CD14-positive monocyte (primary cell): ENCODE data around the gene NR4A1. TPM values are rescaled to one million over a fixed set of nuclear protein-coding genes. Genes with fewer than 3 reads are reported as not detected.
A peak's percentile ranks its signal among the peaks of the same experiment; 100 is the strongest.

Source experiments
- DNase-seq, 3 donors: peaks; one replicate each; pipeline ENCODE4 v3.0.0-alpha.2; 2011 to 2022
- H2AFZ ChIP-seq: 2 replicates; pipeline ENCODE4 v1.6.0; 2012; ENCODE audit warnings: mild to moderate bottlenecking, low read depth, low read length, inconsistent platforms; ENCODE audit not compliant: insufficient read depth, poor library complexity, severe bottlenecking
- H3K27ac ChIP-seq, 2 donors: 1 replicate in 1 of 2; 2 replicates in 1 of 2; pipeline ENCODE4 v1.5.1; 2012 to 2013; ENCODE audit warnings: low read length in 2 of 2, control low read depth in 1 of 2, inconsistent platforms in 1 of 2, low read depth in 1 of 2, mild to moderate bottlenecking in 1 of 2
- H3K27me3 ChIP-seq, 2 donors: one replicate each; pipeline versions ENCODE4 v1.6.0 to v1.6.1; 2011 to 2013; ENCODE audit warnings: low read length in 2 of 2; ENCODE audit not compliant: control insufficient read depth in 2 of 2, insufficient read depth in 2 of 2
- H3K36me3 ChIP-seq, 2 donors: replicated peaks in 1 of 2; 1 replicate in 1 of 2; 2 replicates in 1 of 2; pipeline versions ENCODE4 v1.5.1 to v1.6.1; 2012 to 2013; ENCODE audit warnings: low read length in 2 of 2, control low read depth in 1 of 2, inconsistent platforms in 1 of 2, mild to moderate bottlenecking in 1 of 2; ENCODE audit not compliant: insufficient read depth in 2 of 2, control insufficient read depth in 1 of 2
- H3K4me1 ChIP-seq, 2 donors: 1 replicate in 1 of 2; 2 replicates in 1 of 2; pipeline versions ENCODE4 v1.5.1 to v1.6.1; 2012 to 2013; ENCODE audit warnings: low read length in 2 of 2, control low read depth in 1 of 2, inconsistent platforms in 1 of 2, mild to moderate bottlenecking in 1 of 2, moderate library complexity in 1 of 2; ENCODE audit not compliant: insufficient read depth in 2 of 2, control insufficient read depth in 1 of 2
- H3K4me2 ChIP-seq: replicated peaks from 2 replicates; pipeline ENCODE3; 2012; ENCODE audit warnings: low read length, moderate library complexity, mild to moderate bottlenecking; ENCODE audit not compliant: poor library complexity, severe bottlenecking; ENCODE audit errors: extremely low read depth
- H3K4me3 ChIP-seq, 3 experiments: fragments of 200-600 bp in 1 of 3; sonication (generic) in 1 of 3; replicated peaks in 1 of 3; 1 replicate in 2 of 3; 2 replicates in 1 of 3; pipeline ENCODE4 v1.5.1; 2011 to 2013; ENCODE audit warnings: low read length in 3 of 3, mild to moderate bottlenecking in 3 of 3, control low read depth in 2 of 3, low read depth in 2 of 3, inconsistent platforms in 1 of 3, moderate library complexity in 1 of 3
- H3K79me2 ChIP-seq: 2 replicates; pipeline ENCODE4 v1.6.0; 2012; ENCODE audit warnings: mild to moderate bottlenecking, control low read depth, inconsistent platforms, low read length, moderate library complexity; ENCODE audit not compliant: insufficient read depth
- H3K9ac ChIP-seq: 2 replicates; pipeline ENCODE4 v1.6.0; 2017; ENCODE audit warnings: low read length, mild to moderate bottlenecking; ENCODE audit not compliant: insufficient read depth, poor library complexity, severe bottlenecking
- H3K9me3 ChIP-seq, 2 donors: replicated peaks in 1 of 2; 1 replicate in 1 of 2; 2 replicates in 1 of 2; pipeline versions ENCODE4 v1.5.1 to v1.6.1; 2012 to 2013; ENCODE audit warnings: low read length in 2 of 2, control low read depth in 1 of 2; ENCODE audit not compliant: control insufficient read depth in 1 of 2, insufficient read depth in 1 of 2
- H4K20me1 ChIP-seq: 2 replicates; pipeline ENCODE4 v1.6.0; 2012; ENCODE audit warnings: mild to moderate bottlenecking, low read length, control low read depth, moderate library complexity; ENCODE audit not compliant: insufficient read depth
- H3K27ac Mint-ChIP-seq, 7 donors: one replicate each; pipeline ENCODE4 v1.8.0; 2020; ENCODE audit warnings: mild to moderate bottlenecking in 7 of 7, mixed read lengths in 7 of 7, moderate library complexity in 6 of 7, inconsistent platforms in 2 of 7
- H3K27me3 Mint-ChIP-seq, 3 donors: one replicate each; pipeline ENCODE4 v1.8.0; 2021 to 2022; ENCODE audit warnings: low read depth in 3 of 3, mild to moderate bottlenecking in 3 of 3, mixed read lengths in 3 of 3, moderate library complexity in 3 of 3, inconsistent platforms in 1 of 3
- H3K36me3 Mint-ChIP-seq, 2 donors: one replicate each; pipeline ENCODE4 v1.8.0; 2020; ENCODE audit warnings: mixed read lengths in 2 of 2, inconsistent platforms in 1 of 2, mild to moderate bottlenecking in 1 of 2
- H3K4me1 Mint-ChIP-seq: one replicate; pipeline ENCODE4 v1.8.0; 2020; ENCODE audit warnings: mild to moderate bottlenecking, mixed read lengths
- H3K4me3 Mint-ChIP-seq, 2 donors: one replicate each; pipeline ENCODE4 v1.8.0; 2020; ENCODE audit warnings: mild to moderate bottlenecking in 2 of 2, mixed read lengths in 2 of 2, moderate library complexity in 1 of 2
- H3K9me3 Mint-ChIP-seq, 7 donors: one replicate each; pipeline ENCODE4 v1.8.0; 2020 to 2022; ENCODE audit warnings: mixed read lengths in 7 of 7, mild to moderate bottlenecking in 6 of 7, moderate library complexity in 6 of 7, inconsistent platforms in 2 of 7
- CTCF ChIP-seq: fragments of 200-600 bp; IDR thresholded peaks from one replicate; pipeline ENCODE4 v1.8.0; 2022; ENCODE audit warnings: antibody characterized with exemption, mild to moderate bottlenecking
- WGBS: methylation state at CpG from one replicate; pipeline ENCODE4 v1.1.5; 2013; ENCODE audit warnings: missing lambda C conversion rate; ENCODE audit not compliant: insufficient coverage; 5-methylcytosine and 5-hydroxymethylcytosine counted together
- intact Hi-C, 2 donors: fragments of 100-400 bp; cut with micrococcal nuclease; formaldehyde crosslinking; loops; one replicate each; pipeline versions ENCODE4 v1.15.0 to v1.15.1; 2023
- polyA plus RNA-seq, 3 donors: library from polyadenylated mRNA; depleted of rRNA in 1 of 3; unstranded in 2 of 3; stranded (reverse) in 1 of 3; fragments of 300-500 nt in 2 of 3; fragments of >200 nt in 1 of 3; fragmentation: Illumina TruSeq in 2 of 3; gene quantifications; 1 replicate in 2 of 3; 2 replicates in 1 of 3; pipeline ENCODE4 v1.2.3, GENCODE V29; 2012 to 2021

NR4A1 gene
- polyA plus RNA-seq, 3 donors: 10.1 to 1,297 (median 41.4) TPM

GRCh38 chr12:52018433-52019112 is 32.7 kb upstream of the NR4A1 start:
- no peak for TF ChIP-seq CTCF
- Histone ChIP-seq H3K27ac (no peak overlapping the region), H3K9ac (no peak overlapping the region), H3K27me3 (peaks cover 0 to 8% of the 10 kb centered on the region in 2 donors), H3K79me2 (no peaks in the 10 kb centered on the region), H2AFZ (no peak overlapping the region), H3K9me3 (no peaks in the 10 kb centered on the region), H3K36me3 (no peaks in the 10 kb centered on the region), H4K20me1 (peaks cover 3% of the 10 kb centered on the region), H3K4me2 (no peak overlapping the region), H3K4me3 (no peak overlapping the region), H3K4me1 (peaks cover 15 to 22% of the 10 kb centered on the region in 2 donors)
- peaks cover 12 to 36% (median 25%) of the 10 kb centered on the region in 3 donors for H3K27me3 Mint-ChIP-seq
- no peak for DNase-seq
- peaks cover 0 to 7% of the 10 kb centered on the region in 2 donors for H3K36me3 Mint-ChIP-seq
- peak overlapping the region in 1 of 7 donors; percentile 25 for H3K27ac Mint-ChIP-seq
- intact Hi-C loops: no loop called here
- WGBS: 100% methylated on average over 2 of the region's 4 CpGs
- H3K9me3 Mint-ChIP-seq: peaks cover 0 to 4% (median 0%) of the 10 kb centered on the region in 7 donors
- H3K4me3 Mint-ChIP-seq: no peak overlapping the region
- peaks cover 20% of the 10 kb centered on the region for H3K4me1 Mint-ChIP-seq

- peaks cover 26% of the 10 kb centered on the region for H3K4me1 Mint-ChIP-seq
- peaks cover 0 to 8% of the 10 kb centered on the region in 2 donors for H3K27me3 ChIP-seq
- peaks cover 22 to 29% of the 10 kb centered on the region in 2 donors for H3K4me1 ChIP-seq
- no peak for TF ChIP-seq CTCF
- H3K27me3 Mint-ChIP-seq: peaks cover 12 to 36% (median 23%) of the 10 kb centered on the region in 3 donors
- H3K9ac ChIP-seq: no peak overlapping the region
- no peak overlapping the region for H3K27ac ChIP-seq
- no peak overlapping the region for H3K4me2 ChIP-seq
- H3K27ac Mint-ChIP-seq: no peak overlapping the region
- H3K79me2 ChIP-seq: no peaks in the 10 kb centered on the region
- H4K20me1 ChIP-seq: no peaks in the 10 kb centered on the region
- no peaks in the 10 kb centered on the region for H3K9me3 ChIP-seq
- intact Hi-C loops: no loop called here
- DNase-seq: no peak
- peaks cover 0 to 3% of the 10 kb centered on the region in 2 donors for H3K36me3 Mint-ChIP-seq
- H3K36me3 ChIP-seq: no peaks in the 10 kb centered on the region
- no peak overlapping the region for H2AFZ ChIP-seq
- H3K4me3 ChIP-seq: no peak overlapping the region
- 94% methylated on average over 10 of the region's 13 CpGs for WGBS
- H3K9me3 Mint-ChIP-seq: peaks cover 0 to 4% (median 0%) of the 10 kb centered on the region in 7 donors
- no peak overlapping the region for H3K4me3 Mint-ChIP-seq
Measured at GRCh38 chr12:52019113-52019770, 32.0 kb upstream of the NR4A1 start.
